ENCODE results near the gene HOXD1.

DNA sequence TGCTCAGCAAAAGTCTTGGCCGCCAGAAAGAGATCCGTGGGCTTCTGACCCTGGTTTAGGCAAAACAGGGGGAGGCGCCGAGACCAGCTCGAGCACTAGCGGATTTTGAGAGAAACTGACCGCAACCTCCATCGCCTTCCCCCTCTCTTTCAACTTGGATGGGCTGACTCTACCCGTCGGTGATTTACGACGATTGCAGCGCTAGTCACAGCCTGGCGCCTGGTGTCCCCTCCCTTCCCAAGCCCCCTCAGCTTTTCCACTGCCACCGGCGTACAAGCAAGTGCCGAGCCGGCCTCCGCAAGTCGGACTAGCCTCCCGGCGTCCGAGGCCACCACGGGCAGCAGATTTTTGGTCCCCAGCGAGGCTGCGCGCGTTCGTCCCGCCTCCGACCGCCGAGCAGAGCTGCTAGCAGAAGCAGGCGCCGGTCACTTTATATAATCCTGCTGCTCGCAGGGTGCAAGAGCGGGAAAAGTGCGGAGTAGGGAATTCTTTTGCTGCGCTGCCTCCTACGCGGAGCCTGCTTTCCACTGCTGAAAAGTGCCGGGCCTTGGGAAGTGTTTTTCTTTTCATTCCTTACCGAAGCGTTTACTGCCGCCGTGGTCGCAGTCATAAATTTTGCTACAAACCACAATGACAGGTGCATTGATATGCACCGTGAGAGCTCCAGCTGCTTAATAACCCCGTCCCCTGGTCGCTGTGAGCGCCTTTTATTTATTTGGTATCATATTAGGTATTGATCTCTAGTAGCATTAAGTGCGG is 23.7 kb upstream of the HOXD1 start:
- TF ChIP-seq CTCF (IDR thresholded peaks at IDR 0.05; ENCODE audit: insufficient read depth, low read length, poor library complexity, severe bottlenecking) (no peak), EZH2phosphoT487 (conservative IDR thresholded peaks at IDR 0.05; ENCODE audit: low read length) (no peak)

All from SU-DHL-6 (cell line).